AG04449 (cell line): ENCODE results near the gene TANGO6.
A peak's percentile ranks its signal among the peaks of the same experiment; 100 is the strongest.

Experiments used
- CTCF ChIA-PET: fragments of 350-600 bp; formaldehyde crosslinking; extraction: SDS; loops from one replicate; lab custom pipeline; 2021; ENCODE audit warnings: antibody characterized with exemption; lab: Yijun Ruan, JAX
- POLR2A ChIA-PET: fragments of 400-600, 350-600 bp; formaldehyde crosslinking; extraction: SDS; loops from one replicate; lab custom pipeline; 2020; ENCODE audit warnings: antibody characterized with exemption, inconsistent platforms; lab: Yijun Ruan, JAX
- DNase-seq: peaks from one replicate; pipeline ENCODE4 v3.0.0-alpha.2; 2010; ENCODE audit warnings: low read depth, low spot score
- H3K4me3 ChIP-seq: 2 replicates; pipeline ENCODE4 v1.5.1; 2011; ENCODE audit warnings: low read depth, mild to moderate bottlenecking, control low read depth, low read length
- CTCF ChIP-seq: IDR thresholded peaks from one replicate; pipeline ENCODE4 v1.5.1; 2011; ENCODE audit warnings: mild to moderate bottlenecking, moderate library complexity, low read length, control low read depth, inconsistent platforms; ENCODE audit not compliant: insufficient read depth; ENCODE audit errors: missing control alignments

TANGO6 gene

GRCh38 chr16:69105501-69106361, 262.4 kb downstream of the TANGO6 start, which contains the start of gene HAS3:
Gene HAS3, plus strand, starts transcription at chr16:69105653. Its CDS starts 3,743 bp downstream, at chr16:69109396.
- DNase-seq: no peak
- TF ChIP-seq CTCF: peak; percentile 23
- CTCF ChIA-PET: interaction anchor here (0.6 to 3.2 kb wide), 14 partner anchors 8 to 576 kb away, joined by 3 to 33 read pairs (median 4); no protein-coding TSS in a partner anchor
- peak within 1 kb of the TSS; percentile 63 for H3K4me3 ChIP-seq
- POLR2A ChIA-PET: interaction anchor here (0.8 kb wide), 1 partner anchor 120 kb away, joined by 3 read pairs; no protein-coding TSS in a partner anchor

- ChIA-PET CTCF (interaction anchor here (0.6 to 9.6 kb wide), 7 partner anchors 10 to 261 kb away, joined by 4 to 142 read pairs (median 7); no protein-coding TSS in a partner anchor), POLR2A (no interaction called here)
- no peak for DNase-seq
- peak overlapping the region; percentile 63 for H3K4me3 ChIP-seq
- no peak for TF ChIP-seq CTCF
Observed at GRCh38 chr16:69106491-69107315, 263.4 kb downstream of the TANGO6 start.

GRCh38 chr16:69107316-69107962, 264.1 kb downstream of the TANGO6 start:
- no peak for TF ChIP-seq CTCF
- ChIA-PET POLR2A (interaction anchor here (0.8 kb wide), 1 partner anchor 15 kb away, joined by 4 read pairs; no protein-coding TSS in a partner anchor), CTCF (interaction anchor here (1.0 to 9.6 kb wide), 4 partner anchors 15 to 264 kb away, joined by 4 to 142 read pairs (median 7); no protein-coding TSS in a partner anchor)
- peak overlapping the region; percentile 63 for H3K4me3 ChIP-seq
- no peak for DNase-seq

GRCh38 chr16:69108064-69108904, 265.0 kb downstream of the TANGO6 start:
- CTCF ChIA-PET: interaction anchor here (0.7 to 9.6 kb wide), 5 partner anchors 14 to 264 kb away, joined by 3 to 142 read pairs (median 4); no protein-coding TSS in a partner anchor
- no peak for DNase-seq
- peak overlapping the region; percentile 63 for H3K4me3 ChIP-seq
- POLR2A ChIA-PET: interaction anchor here (0.8 kb wide), 1 partner anchor 14 kb away, joined by 4 read pairs; no protein-coding TSS in a partner anchor
- no peak for TF ChIP-seq CTCF

- ChIA-PET CTCF (interaction anchor here (0.7 to 9.6 kb wide), 3 partner anchors 13 to 261 kb away, joined by 3 to 142 read pairs (median 10); no protein-coding TSS in a partner anchor), POLR2A (no interaction called here)
- no peak for TF ChIP-seq CTCF
- H3K4me3 ChIP-seq: no peak overlapping the region
- no peak for DNase-seq
Observed at GRCh38 chr16:69108905-69109252, 265.5 kb downstream of the TANGO6 start.
